NCI-H1105 treated with DMSO at 0.1 percent for 48 hours (cell line): ENCODE results near the gene GTF2B.
A peak's percentile ranks its signal among the peaks of the same experiment; 100 is the strongest.
"Not testable (repeated sequence)": the region's sequence is repeated elsewhere in the genome, so short reads cannot be mapped to it uniquely, and the experiment has no call there.

Experiments used
- DNase-seq: peaks from one replicate; lab custom pipeline; 2025; lab: John Stamatoyannopoulos, UW

GTF2B gene

DNA sequence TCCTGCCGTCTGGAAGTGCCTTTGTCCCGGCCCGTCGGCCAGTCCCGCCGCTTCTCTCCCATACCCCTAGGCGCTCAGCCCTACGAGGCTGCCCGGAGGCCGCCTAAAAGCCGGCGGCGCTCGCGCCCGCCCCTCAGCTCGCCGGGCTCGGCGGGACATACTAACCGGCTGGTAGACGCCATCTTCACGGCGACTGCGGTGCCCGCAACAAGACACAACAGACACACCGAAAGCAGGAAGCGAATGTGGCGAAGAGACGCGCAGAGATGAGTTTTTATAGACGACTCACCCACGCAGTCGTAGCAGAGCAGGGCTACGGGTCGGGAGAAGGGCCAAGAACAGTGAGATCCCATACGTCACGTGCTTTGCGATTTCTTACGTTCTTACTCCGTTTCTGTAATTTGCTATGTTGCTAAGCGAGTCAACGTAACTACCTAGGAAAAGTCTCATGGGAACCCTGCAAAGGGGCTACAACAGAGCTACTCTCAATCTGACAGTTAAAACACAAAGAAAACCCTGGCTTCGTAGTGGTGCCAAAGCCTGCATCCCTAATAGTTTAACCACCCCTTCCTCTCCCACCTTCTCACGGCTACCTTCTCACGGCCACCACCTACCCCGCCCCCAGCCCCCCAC is at the start of gene GTF2B:
Gene GTF2B, minus strand, starts transcription at position 250 of the 633 bp plus-strand sequence. Its CDS starts 68 bp downstream, at position 182.
- DNase-seq = peak; percentile 95

- DNase-seq = not testable (repeated sequence)
Observed at GRCh38 chr1:88938528-88938927, 47.2 kb upstream of the GTF2B start.

DNA sequence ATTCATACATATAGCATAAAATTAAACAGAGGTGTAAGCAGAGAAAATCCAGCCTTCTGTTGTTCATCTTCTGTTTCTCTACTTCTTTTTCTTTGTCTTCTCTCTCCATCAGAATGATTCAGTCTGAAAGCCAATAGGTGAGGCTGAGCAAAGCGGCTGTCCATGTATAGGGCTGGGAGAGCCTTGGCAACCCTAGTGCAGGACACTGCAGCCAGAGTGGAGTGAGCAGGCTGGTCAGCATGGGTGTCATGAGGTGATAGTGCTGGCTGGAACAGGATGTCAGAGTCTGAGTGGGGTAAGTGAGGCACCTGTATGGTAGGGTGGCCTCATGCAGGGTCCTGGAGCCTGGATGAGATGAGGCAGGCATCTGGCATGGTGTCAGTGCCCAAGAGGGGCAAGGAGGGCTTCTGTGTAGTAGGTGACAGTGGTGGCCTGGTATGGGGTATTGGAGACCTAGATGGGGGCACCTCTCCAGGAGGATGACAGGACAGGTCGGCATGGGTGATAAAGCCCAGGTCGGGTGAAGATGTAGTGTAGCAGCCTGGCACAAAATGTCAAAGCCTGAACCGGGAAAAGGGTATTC is 45.5 kb upstream of the GTF2B start:
- DNase-seq = no peak

GRCh38 chr1:88936223-88936523 is 44.8 kb upstream of the GTF2B start:
- no peak for DNase-seq

DNA sequence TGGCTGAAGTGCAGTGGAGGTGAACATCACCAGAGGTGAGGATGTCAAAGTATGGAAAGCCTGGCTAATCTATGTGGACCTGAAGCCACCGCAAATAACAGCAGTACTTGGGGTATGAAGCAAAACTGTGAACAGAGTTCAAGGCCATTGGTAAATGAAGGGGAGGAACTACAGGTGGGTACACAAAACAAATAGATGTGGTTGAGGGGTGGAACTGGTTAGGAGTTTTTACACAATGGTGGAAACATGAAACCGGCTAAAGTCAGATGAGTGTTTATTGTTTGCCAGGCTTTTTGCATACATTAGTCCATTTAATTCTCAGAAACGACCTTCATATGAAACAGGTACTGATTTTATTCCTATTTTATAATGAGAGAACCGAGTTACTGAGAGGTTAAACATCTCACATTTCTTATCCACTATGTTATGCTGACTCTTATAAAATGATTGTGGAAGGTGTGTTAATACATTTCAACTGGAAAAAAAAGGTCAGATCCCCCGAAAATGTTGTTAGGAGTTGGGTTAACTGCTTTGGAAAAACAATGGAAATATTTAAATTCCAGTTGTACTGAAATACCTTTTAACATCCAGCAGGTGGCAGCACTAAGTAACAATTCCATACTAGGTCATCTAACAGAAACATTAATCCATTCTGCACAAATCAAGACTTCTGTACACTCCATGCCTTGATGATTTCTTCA is 44.3 kb upstream of the GTF2B start:
- peak; percentile 62 for DNase-seq

DNA sequence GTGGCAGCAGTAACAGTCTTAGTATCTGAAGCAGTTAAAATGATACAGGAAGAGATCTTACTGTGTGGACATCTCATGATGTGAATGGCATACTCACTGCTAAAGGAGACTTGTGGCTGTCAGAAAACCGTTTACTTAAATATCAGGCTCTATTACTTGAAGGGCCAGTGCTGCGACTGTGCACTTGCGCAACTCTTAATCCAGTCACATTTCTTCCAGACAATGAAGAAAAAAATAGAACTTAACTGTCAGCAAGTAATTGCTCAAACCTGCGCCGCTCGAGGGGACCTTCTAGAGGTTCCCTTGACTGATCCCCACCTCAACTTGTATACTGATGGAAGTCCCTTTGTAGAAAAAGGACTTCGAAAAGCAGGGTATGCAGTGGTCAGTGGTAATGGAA is 38.8 kb upstream of the GTF2B start:
- DNase-seq = not testable (repeated sequence)

DNA sequence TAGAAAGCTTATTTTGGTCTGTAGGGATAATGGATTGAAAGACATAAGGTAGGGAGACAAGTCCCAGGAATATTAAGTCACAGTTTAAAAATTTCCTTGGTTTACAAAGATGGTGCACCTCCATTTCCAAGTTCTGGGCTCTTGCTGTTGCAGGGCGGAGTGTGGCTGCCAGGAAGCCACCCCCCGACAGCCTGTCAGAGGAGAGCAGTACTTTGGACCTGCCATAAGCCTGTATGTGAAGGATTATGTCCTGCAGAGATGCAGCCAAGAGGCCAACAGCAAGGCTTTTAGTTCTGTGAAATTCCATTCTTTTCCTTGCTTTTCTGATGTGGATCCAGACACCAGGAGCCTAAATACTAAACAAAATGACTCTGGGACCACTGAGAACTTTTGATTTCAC is 31.9 kb upstream of the GTF2B start:
- no peak for DNase-seq

DNA sequence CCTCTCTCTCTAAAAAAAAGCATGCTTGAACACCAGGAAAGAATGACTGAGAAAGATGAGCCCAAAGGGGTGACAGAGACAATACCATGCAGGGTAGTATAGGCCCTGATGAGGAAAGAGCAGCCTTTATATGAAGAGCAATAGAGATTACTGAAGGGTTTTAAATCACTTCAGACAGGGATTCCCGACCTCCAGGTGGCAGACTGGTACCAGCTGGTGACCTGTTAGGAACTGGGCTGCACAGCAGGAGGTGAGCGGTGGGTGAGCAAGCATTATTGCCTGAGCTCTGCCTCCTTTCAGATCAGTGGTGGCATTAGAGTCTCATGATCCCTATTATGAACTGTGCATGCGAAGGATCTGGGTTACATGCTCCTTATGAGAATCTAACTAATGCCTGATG is 30.8 kb upstream of the GTF2B start:
- DNase-seq = no peak

GRCh38 chr1:88920845-88921244 is 29.5 kb upstream of the GTF2B start:
- DNase-seq = no peak

- no peak for DNase-seq
Observed at GRCh38 chr1:88917321-88918025, 26.1 kb upstream of the GTF2B start.

DNA sequence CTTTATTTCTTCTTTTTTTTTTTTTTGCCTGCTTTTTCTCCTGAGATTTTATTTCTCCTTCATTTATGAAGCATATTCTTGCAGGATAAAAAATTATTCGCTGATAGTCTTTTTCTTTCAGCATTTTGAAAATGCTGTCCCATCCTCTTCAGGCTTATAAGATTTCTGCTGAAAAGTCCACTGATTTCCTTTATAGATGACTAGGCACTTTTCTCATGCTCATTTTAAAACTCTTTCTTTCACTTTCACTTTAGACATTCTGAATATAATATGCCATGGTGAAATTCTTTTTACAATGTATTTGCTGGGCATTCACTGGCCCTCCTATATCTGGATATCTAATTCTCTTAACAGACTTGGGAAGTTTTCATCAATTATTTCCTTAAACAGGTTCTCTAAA is 25.5 kb upstream of the GTF2B start:
- DNase-seq = no peak

GRCh38 chr1:88911800-88912199 is 20.4 kb upstream of the GTF2B start:
- DNase-seq = not testable (repeated sequence)

- no peak for DNase-seq
Observed at GRCh38 chr1:88911161-88911560, 19.8 kb upstream of the GTF2B start.

- DNase-seq = no peak
Observed at GRCh38 chr1:88910401-88910800, 19.0 kb upstream of the GTF2B start.

DNA sequence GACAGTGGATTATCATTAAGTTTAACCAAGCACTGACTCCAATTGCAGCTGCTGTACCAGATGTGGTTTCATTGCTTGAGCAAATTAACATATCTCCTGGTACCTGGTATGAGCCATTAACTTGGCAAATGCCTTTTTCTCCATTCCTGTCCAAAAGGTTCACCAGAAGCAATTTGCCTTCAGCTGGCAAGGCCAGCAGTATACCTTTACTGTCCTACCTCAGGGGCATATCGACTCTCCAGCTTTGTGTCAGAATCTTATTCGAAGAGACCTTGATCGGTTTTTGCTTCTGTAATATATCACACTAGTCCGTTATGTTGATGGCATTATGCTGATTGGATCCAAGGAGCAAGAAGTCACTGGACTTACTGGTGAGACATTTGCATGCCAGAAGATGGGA is 9.5 kb upstream of the GTF2B start:
- DNase-seq = no peak

- no peak for DNase-seq
Observed at GRCh38 chr1:88897070-88897730, 5.8 kb upstream of the GTF2B start.

- peak; percentile 95 for DNase-seq
Observed at GRCh38 chr1:88892357-88892877, 1.1 kb upstream of the GTF2B start.

GRCh38 chr1:88891951-88892340 is 579 bp upstream of the GTF2B start:
- DNase-seq = peak; percentile 40

- DNase-seq = peak; percentile 36
Observed at GRCh38 chr1:88890791-88891317, 513 bp downstream of the GTF2B start.

DNA sequence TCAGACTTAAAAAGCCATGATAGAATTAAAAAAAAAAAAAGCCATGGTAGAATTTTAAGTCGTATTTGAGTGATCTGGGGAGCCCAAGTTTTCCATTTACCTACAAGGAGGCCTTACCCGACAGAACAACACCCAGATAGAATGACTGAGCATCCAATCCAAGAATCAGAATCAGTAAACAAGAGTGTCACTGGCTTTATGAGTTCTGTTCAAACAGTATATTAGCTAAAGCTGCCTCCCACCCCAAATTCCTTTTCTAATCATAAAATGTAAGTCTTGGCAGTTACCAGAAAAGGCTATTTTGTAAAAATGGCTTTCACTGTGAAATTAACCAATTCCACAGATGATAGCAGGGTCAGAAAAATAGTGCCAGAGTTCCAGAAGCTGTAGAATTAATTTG is 1.2 kb downstream of the GTF2B start:
- DNase-seq = no peak

DNA sequence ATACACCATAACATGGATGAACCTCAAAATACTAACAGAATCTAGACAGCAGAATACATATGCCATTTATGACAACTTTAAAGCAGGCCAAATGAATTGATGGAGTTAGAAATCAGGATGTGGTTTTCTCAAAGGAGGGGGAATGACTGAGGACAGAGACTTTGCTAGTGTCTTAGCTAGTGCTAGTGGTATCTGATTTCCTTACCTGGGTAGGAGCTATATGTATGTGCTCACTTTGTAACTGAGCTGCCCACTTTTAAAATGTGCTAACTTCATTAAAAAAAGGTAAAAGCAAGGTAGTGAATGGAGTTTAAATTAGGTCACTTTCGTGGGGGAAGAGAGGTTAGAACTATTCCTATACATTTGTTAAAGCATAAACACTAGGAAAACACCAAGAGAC is 2.6 kb downstream of the GTF2B start:
- no peak for DNase-seq

DNA sequence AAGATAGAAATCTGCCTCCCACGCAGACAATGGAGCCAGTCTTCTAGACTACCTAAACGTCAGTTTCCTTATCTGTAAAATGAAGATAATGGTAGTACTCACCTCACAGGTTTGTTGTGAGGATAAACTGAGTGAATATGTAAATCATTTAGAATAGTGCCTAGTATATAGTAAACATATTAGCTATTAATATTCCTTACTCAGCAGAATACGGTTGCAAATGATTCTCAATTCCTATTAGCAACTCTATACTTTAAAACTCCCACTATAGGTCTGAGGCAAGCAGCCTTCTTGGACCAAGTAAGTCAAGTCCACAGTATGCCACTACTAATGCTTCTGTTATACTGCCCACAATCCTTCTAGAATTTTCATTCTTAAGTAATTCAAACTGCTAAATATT is 5.4 kb downstream of the GTF2B start:
- no peak for DNase-seq
